HepG2 (cell line): ENCODE measurements around the gene DSCAML1. TPM values are rescaled to one million over a fixed set of nuclear protein-coding genes. Genes with fewer than 3 reads are reported as not detected.
A peak's percentile ranks its signal among the peaks of the same experiment; 100 is the strongest.

ENCODE experiments used
- ATAC-seq: fragments of 200-7000 bp; cut with Tn5 transposase; 3 replicates; pipeline ENCODE4 v1.9.1; 2020; ENCODE audit warnings: mild to moderate bottlenecking, moderate library complexity
- BruUV-seq: library from RNA; stranded (reverse); fragments of 400-500 nt; replicated peaks from 2 replicates; lab custom pipeline; 2021; lab: Mats Ljungman, UMichigan
- CTCF ChIA-PET: fragments of 300-600 bp; formaldehyde crosslinking; extraction: SDS; loops from one replicate; lab custom pipeline; 2021; ENCODE audit warnings: low total read pairs, inconsistent platforms, low intra/inter-chr PET ratio; lab: Yijun Ruan, JAX
- POLR2A ChIA-PET: fragments of 350-600 bp; sonication (Branson Sonifier 250); formaldehyde crosslinking; loops from one replicate; lab custom pipeline; 2020; ENCODE audit warnings: antibody characterized with exemption, inconsistent platforms; lab: Yijun Ruan, JAX
- DNase-seq: peaks from one replicate; pipeline ENCODE4 v3.0.0-alpha.2; 2015; ENCODE audit warnings: low spot score
- FAIRE-seq: peaks from 3 replicates; lab custom pipeline; 2011; peaks lifted over from hg19 to GRCh38; lab: Jason Lieb, UNC
- H2AFZ ChIP-seq: one replicate; pipeline ENCODE4 v1.6.1; 2011; ENCODE audit warnings: low read length, inconsistent platforms
- H3K27ac ChIP-seq: fragments of 300-600 bp; 3 replicates; pipeline ENCODE4 v1.8.0; 2011; ENCODE audit warnings: mixed run types, mild to moderate bottlenecking, mixed read lengths, low read length, inconsistent platforms; ENCODE audit not compliant: insufficient read depth; ENCODE audit errors: extremely low read length
- H3K27me3 ChIP-seq, 2 experiments: fragments of 200-600 bp in 1 of 2; 2 replicates in 1 of 2; 3 replicates in 1 of 2; pipeline versions ENCODE4 v1.6.0 to v1.8.0; 2011; ENCODE audit warnings: low read length in 2 of 2, mild to moderate bottlenecking in 2 of 2, moderate library complexity in 2 of 2, inconsistent platforms in 1 of 2; ENCODE audit not compliant: insufficient read depth in 2 of 2, control insufficient read depth in 1 of 2
- H3K36me3 ChIP-seq, 2 experiments: fragments of 200-600 bp in 1 of 2; replicated peaks in 1 of 2; 2 replicates in 1 of 2; 3 replicates in 1 of 2; pipeline versions ENCODE4 v1.5.1 to v1.8.0; 2011; ENCODE audit warnings: low read length in 2 of 2, inconsistent platforms in 1 of 2; ENCODE audit not compliant: insufficient read depth in 2 of 2, control insufficient read depth in 1 of 2
- H3K4me1 ChIP-seq: 2 replicates; pipeline ENCODE4 v1.5.1; 2012; ENCODE audit warnings: low read length, inconsistent platforms; ENCODE audit not compliant: insufficient read depth
- H3K4me2 ChIP-seq: 2 replicates; pipeline ENCODE4 v1.6.0; 2011; ENCODE audit warnings: low read depth, low read length, inconsistent platforms
- H3K4me3 ChIP-seq, 3 experiments: fragments of 200-600 bp in 1 of 3; sonication (generic), shearing (Covaris generic) in 1 of 3; replicated peaks in 1 of 3; 2 replicates each; pipeline ENCODE4 v1.5.1; 2011 to 2016; ENCODE audit warnings: low read length in 3 of 3, inconsistent platforms in 2 of 3, low read depth in 2 of 3, mild to moderate bottlenecking in 2 of 3, control low read depth in 1 of 3, mixed read lengths in 1 of 3; ENCODE audit not compliant: insufficient read depth in 1 of 3
- H3K79me2 ChIP-seq: one replicate; pipeline ENCODE4 v1.6.1; 2011; ENCODE audit warnings: low read length, inconsistent platforms; ENCODE audit not compliant: insufficient read depth
- H3K9ac ChIP-seq: 2 replicates; pipeline ENCODE4 v1.6.0; 2011; ENCODE audit warnings: mild to moderate bottlenecking, low read depth, low read length, inconsistent platforms; ENCODE audit not compliant: insufficient read depth
- H3K9me3 ChIP-seq: 2 replicates; pipeline ENCODE4 v1.5.1; 2012; ENCODE audit warnings: mild to moderate bottlenecking, low read length
- H4K20me1 ChIP-seq: 2 replicates; pipeline ENCODE4 v1.6.0; 2011; ENCODE audit warnings: inconsistent platforms, mild to moderate bottlenecking, low read length, moderate library complexity; ENCODE audit not compliant: insufficient read depth
- AGO1 ChIP-seq: fragments of 200-400 bp; formaldehyde crosslinking; IDR thresholded peaks from 2 replicates; pipeline ENCODE4 v1.6.1; 2017; ENCODE audit warnings: mild to moderate bottlenecking, low read depth, low read length, moderate library complexity; ENCODE audit not compliant: poor library complexity, severe bottlenecking
- HMG20A ChIP-seq: IDR thresholded peaks from 2 replicates; pipeline ENCODE4 v1.6.1; 2016; ENCODE audit warnings: borderline replicate concordance
- HOXA3 ChIP-seq: sonication (generic); formaldehyde crosslinking; IDR thresholded peaks from 2 replicates; pipeline ENCODE4 v1.5.0; 2020; ENCODE audit warnings: missing genetic modification reagents
- MIER3 ChIP-seq: IDR thresholded peaks from 2 replicates; pipeline ENCODE4 v1.6.1; 2016; ENCODE audit warnings: missing compliant biosample characterization, borderline replicate concordance
- MIXL1 ChIP-seq: IDR thresholded peaks from 2 replicates; pipeline ENCODE4 v1.6.1; 2016
- XRCC5 ChIP-seq: fragments of 200-400 bp; formaldehyde crosslinking; optimal IDR thresholded peaks from 2 replicates; pipeline ENCODE3; 2017; ENCODE audit warnings: mild to moderate bottlenecking, low read length
- ZBTB7B ChIP-seq: sonication (generic); formaldehyde crosslinking; IDR thresholded peaks from 2 replicates; pipeline ENCODE4 v1.4.0; 2020; ENCODE audit warnings: missing genetic modification reagents
- ZFY ChIP-seq: sonication (generic); formaldehyde crosslinking; IDR thresholded peaks from 2 replicates; pipeline ENCODE4 v1.4.0; 2020; ENCODE audit warnings: missing genetic modification reagents
- ZNF121 ChIP-seq: sonication (generic); formaldehyde crosslinking; IDR thresholded peaks from 2 replicates; pipeline ENCODE4 v1.5.0; 2020; ENCODE audit warnings: mild to moderate bottlenecking, missing genetic modification reagents
- ZNF24 ChIP-seq: fragments of 450-650 bp; IDR thresholded peaks from 2 replicates; pipeline ENCODE4 v1.6.1; 2017; ENCODE audit warnings: antibody characterized with exemption, mild to moderate bottlenecking
- ZNF672 ChIP-seq: sonication (generic); formaldehyde crosslinking; IDR thresholded peaks from 2 replicates; pipeline ENCODE4 v1.8.1; 2022; ENCODE audit warnings: missing genetic modification reagents
- ZNF75D ChIP-seq: sonication (generic); formaldehyde crosslinking; IDR thresholded peaks from 2 replicates; pipeline ENCODE4 v1.8.1; 2023; ENCODE audit warnings: missing genetic modification reagents, mild to moderate bottlenecking, borderline replicate concordance
- ZNF883 ChIP-seq: sonication (generic); formaldehyde crosslinking; IDR thresholded peaks from 2 replicates; pipeline ENCODE4 v1.5.1; 2020; ENCODE audit warnings: mild to moderate bottlenecking, missing genetic modification reagents; ENCODE audit errors: not compliant biosample characterization
- ZNF891 ChIP-seq: sonication (generic); formaldehyde crosslinking; IDR thresholded peaks from 2 replicates; pipeline ENCODE4 v1.5.0; 2020; ENCODE audit warnings: mild to moderate bottlenecking, missing genetic modification reagents
- WGBS: methylation state at CpG from one replicate; pipeline ENCODE4 v1.1.6; 2017; ENCODE audit warnings: low lambda C conversion rate; 5-methylcytosine and 5-hydroxymethylcytosine counted together
- in situ Hi-C: cut with HindIII; loops from 2 replicates; pipeline ENCODE4 v1.10.0; 2017; ENCODE audit warnings: low pct_unique_long_range_greater_than_20kb; ENCODE audit not compliant: extremely low pct_ligation_motif_present
- intact Hi-C: fragments of 100-400 bp; cut with micrococcal nuclease; formaldehyde crosslinking; loops from one replicate; pipeline ENCODE4 v1.10.0; 2022; ENCODE audit not compliant: unreplicated experiment
- polyA plus RNA-seq, 8 experiments: library from polyadenylated mRNA; depleted of rRNA in 3 of 8; stranded (reverse) in 7 of 8; unstranded in 1 of 8; fragments of >200 nt; fragmentation: Illumina TruSeq in 4 of 8; extraction: Trizol in 4 of 8; gene quantifications; 2 replicates each; pipeline versions ENCODE4 v1.2.1 to v1.2.3, GENCODE V29; 2011 to 2016; ENCODE audit warnings: low read depth in 4 of 8, missing spikeins in 1 of 8, mixed read lengths in 1 of 8; ENCODE audit not compliant: insufficient read depth in 1 of 8
- total RNA-seq, 5 experiments: library from RNA; depleted of rRNA; stranded (reverse); fragments of >200 nt; fragmentation: Illumina TruSeq; extraction: Trizol; gene quantifications; 2 replicates each; pipeline ENCODE4 v1.2.3, GENCODE V29; 2016; ENCODE audit warnings: low read depth in 1 of 5
- TF ChIP-seq, protein P1 (sequence below): sonication (generic); formaldehyde crosslinking; IDR thresholded peaks from 2 replicates; pipeline ENCODE4 v1.4.0; 2020; ENCODE audit warnings: missing genetic modification reagents
- TF ChIP-seq, protein P2 (sequence below): fragments of 450-650 bp; IDR thresholded peaks from 2 replicates; pipeline ENCODE4 v1.6.1; 2016

Gene DSCAML1
- total and polyA plus RNA-seq, 2 of the 13 experiments (the other 11 are each of a cell fraction or from before 2014, with no cell fraction given), result 0.29 to 0.40 TPM

DNA sequence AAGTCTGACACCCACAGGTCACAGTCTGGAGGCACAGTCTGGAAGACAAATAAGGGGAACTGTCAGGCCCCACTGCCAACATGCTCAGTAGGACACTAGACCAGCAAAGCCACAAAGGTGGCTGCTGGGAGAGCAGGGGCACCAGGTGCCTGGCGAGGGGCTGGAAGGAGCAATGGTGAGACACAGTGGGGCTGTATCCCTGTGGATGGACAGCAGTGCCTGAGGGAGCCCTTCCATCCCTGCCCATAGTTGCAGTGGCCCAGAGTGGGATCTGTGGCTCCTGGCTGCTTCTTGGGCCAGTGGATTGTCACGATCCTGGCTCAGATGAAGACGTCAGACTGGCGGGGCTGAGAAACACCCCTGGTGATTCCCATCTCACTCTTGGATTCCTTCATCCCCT lies 154.6 kb downstream of the DSCAML1 start (continued):
- TF ChIP-seq, protein P1, sequence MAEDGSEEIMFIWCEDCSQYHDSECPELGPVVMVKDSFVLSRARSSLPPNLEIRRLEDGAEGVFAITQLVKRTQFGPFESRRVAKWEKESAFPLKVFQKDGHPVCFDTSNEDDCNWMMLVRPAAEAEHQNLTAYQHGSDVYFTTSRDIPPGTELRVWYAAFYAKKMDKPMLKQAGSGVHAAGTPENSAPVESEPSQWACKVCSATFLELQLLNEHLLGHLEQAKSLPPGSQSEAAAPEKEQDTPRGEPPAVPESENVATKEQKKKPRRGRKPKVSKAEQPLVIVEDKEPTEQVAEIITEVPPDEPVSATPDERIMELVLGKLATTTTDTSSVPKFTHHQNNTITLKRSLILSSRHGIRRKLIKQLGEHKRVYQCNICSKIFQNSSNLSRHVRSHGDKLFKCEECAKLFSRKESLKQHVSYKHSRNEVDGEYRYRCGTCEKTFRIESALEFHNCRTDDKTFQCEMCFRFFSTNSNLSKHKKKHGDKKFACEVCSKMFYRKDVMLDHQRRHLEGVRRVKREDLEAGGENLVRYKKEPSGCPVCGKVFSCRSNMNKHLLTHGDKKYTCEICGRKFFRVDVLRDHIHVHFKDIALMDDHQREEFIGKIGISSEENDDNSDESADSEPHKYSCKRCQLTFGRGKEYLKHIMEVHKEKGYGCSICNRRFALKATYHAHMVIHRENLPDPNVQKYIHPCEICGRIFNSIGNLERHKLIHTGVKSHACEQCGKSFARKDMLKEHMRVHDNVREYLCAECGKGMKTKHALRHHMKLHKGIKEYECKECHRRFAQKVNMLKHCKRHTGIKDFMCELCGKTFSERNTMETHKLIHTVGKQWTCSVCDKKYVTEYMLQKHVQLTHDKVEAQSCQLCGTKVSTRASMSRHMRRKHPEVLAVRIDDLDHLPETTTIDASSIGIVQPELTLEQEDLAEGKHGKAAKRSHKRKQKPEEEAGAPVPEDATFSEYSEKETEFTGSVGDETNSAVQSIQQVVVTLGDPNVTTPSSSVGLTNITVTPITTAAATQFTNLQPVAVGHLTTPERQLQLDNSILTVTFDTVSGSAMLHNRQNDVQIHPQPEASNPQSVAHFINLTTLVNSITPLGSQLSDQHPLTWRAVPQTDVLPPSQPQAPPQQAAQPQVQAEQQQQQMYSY (CRISPR knock-in tag), result no peak
- no peak for TF ChIP-seq ZFY
- TF ChIP-seq MIXL1 (CRISPR knock-in tag), result no peak
- no peak for TF ChIP-seq XRCC5
- no peak for TF ChIP-seq MIER3
- TF ChIP-seq ZNF121 (CRISPR knock-in tag), result no peak
- TF ChIP-seq ZNF883 (CRISPR knock-in tag), result no peak
- no peak for TF ChIP-seq ZNF891 (CRISPR knock-in tag)
- no peak for TF ChIP-seq ZBTB7B (CRISPR knock-in tag)

GRCh38 chr11:117641008-117641915 lies 155.8 kb downstream of the DSCAML1 start:
- H4K20me1 ChIP-seq, result no peaks in the 10 kb centered on the region
- CTCF ChIA-PET, result no interaction called here
- no peaks in the 10 kb centered on the region for H3K9me3 ChIP-seq
- no TSS peak for BruUV-seq
- TF ChIP-seq HOXA3, result no peak
- no peak for TF ChIP-seq ZNF75D
- TF ChIP-seq, protein P2, sequence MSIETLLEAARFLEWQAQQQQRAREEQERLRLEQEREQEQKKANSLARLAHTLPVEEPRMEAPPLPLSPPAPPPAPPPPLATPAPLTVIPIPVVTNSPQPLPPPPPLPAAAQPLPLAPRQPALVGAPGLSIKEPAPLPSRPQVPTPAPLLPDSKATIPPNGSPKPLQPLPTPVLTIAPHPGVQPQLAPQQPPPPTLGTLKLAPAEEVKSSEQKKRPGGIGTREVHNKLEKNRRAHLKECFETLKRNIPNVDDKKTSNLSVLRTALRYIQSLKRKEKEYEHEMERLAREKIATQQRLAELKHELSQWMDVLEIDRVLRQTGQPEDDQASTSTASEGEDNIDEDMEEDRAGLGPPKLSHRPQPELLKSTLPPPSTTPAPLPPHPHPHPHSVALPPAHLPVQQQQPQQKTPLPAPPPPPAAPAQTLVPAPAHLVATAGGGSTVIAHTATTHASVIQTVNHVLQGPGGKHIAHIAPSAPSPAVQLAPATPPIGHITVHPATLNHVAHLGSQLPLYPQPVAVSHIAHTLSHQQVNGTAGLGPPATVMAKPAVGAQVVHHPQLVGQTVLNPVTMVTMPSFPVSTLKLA, result peak; percentile 71
- no peak for TF ChIP-seq ZNF672
- no peak for TF ChIP-seq AGO1
- TF ChIP-seq ZNF24, result no peak
- no peak for TF ChIP-seq HMG20A
- in situ Hi-C loops, result no loop called here
- intact Hi-C loops, result no loop called here
- H3K4me1 ChIP-seq, result no peaks in the 10 kb centered on the region
- FAIRE-seq, result no peak
- POLR2A ChIA-PET, result no interaction called here
- no peak overlapping the region for H3K9ac ChIP-seq
- H3K4me2 ChIP-seq, result no peak overlapping the region
- no peak overlapping the region for H3K4me3 ChIP-seq
- no peaks in the 10 kb centered on the region for H3K36me3 ChIP-seq
- no peaks in the 10 kb centered on the region for H3K79me2 ChIP-seq
- no peak overlapping the region for H3K27ac ChIP-seq
- ATAC-seq, result no peak
- WGBS, result 13% methylated on average over 6 of the region's 14 CpGs
- H3K27me3 ChIP-seq, result peaks cover 3 to 17% of the 10 kb centered on the region in 2 experiments; a peak in 4 of 5 replicates
- H2AFZ ChIP-seq, result no peak overlapping the region
- no peak for DNase-seq
